Non-pigmented ciliary epithelial cell (primary cell): ENCODE results near the gene DECR2.

Source experiments
- DNase-seq: peaks from one replicate; pipeline ENCODE4 v3.0.0-alpha.2; 2010; ENCODE audit warnings: low read depth

The DECR2 gene

DNA sequence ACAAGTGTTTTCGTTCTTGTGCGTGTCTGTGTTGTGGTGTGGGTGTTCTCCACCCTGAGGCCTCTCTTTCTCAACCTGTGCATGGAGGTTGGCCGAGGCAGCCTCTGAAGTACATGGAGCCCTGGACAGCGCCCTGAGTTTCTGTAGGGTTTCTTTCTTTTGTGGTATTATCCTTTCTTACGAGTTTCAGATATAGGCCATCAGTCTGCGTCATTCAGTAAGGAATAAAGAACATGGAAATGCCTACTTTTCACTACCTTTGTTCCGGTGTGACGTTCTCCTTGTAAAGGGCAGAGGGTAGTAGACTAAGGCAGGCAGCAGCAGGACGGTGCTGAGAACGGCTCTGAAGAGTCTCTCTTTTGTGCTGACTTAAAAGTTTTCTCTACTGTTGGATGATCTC lies 42.3 kb downstream of the DECR2 start:
- no peak for DNase-seq

DNA sequence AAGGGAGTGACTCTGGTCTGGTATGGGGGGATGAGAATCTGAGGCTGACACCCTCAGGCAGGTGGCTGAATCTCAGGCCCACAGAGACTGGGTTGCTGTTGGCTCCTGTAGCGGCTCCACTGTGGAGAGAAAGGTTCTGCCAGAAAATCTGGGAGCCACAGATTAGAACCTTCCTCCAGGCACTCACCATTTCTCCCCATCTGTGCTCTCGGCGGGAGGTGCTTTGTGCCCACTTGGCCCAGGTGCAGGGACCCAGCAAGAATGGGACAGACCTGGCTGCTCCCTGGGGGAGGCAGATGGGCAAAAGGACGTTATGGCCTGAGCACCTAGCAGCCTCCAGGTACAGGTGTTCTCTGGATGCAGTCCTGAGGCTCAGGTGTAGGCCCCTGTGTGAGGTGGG lies 43.9 kb downstream of the DECR2 start:
- no peak for DNase-seq

DNA sequence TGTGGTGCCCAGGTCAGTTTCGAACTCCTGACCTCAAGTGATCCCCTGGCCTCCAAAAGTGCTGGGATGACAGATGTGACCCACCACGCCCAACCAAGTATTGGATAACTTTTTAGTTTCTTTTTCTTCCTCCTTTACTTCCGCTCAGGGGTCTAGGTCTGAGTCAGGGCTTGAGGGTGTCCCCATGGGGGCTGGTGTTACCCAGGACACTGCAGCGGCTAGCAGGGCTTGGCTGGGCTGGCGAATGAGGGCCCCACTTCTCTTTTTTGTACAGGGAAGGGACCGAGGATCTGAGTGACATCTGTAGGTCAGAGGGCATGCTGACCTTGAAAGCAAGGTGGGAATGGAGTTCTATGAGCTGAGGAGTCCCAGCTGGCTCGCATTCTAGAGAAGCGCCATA lies 48.7 kb downstream of the DECR2 start:
- DNase-seq = no peak

DNA sequence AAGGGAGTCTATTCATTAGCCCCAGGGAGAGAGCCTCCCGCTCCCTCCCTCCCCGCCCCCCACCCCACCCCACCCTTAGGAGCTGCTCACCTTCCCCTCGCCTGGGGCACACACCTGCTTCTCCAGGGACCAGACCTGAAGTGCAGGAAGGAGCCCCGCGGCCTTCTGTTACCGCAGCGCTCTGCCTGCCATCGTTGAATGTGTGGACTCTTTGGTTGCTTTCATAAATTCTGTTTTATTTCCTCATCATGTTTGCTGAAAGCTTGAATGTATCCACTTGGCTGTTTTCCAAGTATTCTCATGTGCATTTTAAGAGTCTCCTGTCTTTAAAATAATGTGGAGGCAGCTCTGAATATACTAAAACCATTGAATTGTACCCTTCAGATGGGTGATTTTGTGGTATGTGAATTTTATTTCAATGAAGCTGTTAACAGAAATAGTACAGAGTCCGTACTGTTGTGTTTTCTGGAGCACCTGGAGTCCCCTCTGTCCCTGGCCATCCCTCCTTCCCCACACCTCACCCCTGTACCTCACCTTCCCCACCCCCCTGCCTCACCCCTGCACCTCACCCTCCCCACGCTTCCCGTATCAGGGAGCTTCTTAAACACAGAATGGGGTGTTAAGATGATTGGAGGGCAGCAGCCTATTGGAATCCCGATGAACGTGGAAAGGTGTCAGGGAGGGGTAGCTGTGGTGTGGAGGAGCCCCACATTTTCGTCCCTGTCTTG lies 49.3 kb downstream of the DECR2 start:
- no peak for DNase-seq

DNA sequence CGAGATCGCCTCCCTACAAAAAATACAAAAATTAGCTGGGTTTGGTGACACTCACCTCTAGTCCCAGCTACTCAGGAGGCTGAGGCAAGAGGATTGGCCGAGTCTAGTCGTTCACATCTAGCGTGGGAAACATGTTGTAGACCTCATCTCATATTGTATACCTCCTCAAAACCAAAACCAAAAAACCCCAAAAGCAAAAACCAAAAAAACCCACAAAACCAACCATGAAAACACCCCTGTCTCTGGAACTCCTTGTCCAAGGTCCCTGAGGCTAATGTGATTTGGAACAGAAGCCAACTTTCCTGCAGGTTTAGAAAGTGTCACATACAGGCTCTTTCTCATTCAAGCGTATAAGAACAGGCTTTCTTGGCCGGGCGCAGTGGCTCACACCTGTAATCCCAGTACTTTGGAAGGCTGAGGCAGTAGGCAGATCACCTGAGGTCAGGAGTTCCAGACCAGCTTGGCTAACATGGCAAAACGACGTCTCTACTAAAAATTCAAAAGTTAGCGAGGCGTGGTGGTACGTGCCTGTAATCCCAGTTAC lies 52.8 kb downstream of the DECR2 start:
- DNase-seq = no peak

DNA sequence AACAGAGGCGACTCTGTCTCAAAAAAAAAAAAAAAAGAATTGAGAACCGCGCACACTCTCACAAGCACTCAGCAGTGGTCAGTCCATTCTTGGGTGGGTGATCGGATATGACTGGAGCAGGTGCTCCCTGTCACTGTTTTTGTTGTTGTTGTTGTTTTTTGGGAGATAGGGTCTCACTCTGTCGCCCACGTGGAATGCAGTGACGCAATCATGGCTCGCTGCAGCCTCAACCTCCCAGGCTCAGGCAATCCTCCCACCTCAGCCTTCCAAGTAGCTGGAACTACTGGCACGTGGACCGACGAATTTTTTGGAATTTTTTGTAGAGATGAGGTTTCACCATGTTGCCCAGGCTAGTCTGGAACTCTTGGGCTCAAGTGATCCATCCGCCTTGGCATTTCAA lies 53.8 kb downstream of the DECR2 start:
- no peak for DNase-seq

DNA sequence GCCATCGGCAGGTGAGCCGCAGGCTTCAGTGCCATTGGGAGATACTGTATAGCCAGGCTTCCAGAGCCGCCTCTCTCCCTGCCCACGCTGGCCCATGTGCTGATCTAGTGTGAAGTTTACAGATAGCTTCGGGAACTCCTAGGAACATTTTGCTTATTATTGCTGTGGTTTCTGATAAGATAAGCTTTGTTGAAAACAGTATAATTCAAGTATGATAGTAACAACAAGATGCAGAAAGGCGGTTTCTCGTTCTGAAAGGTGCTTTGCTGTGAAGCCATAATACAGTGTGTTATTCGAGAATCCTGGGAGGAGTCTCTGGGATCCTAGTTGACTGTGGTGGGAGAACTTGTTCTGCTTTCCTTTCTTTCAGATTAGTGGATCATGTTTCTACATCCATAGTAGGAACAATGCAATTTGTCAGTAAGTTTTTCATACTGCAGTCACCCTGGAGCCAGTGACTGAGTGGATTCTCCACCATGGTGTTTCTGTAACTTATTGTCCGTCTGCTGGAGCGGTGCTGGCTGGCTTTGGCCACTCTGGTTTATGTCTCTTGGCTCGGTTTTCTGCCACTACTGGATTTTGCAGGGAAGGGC lies 55.3 kb downstream of the DECR2 start:
- DNase-seq = no peak

DNA sequence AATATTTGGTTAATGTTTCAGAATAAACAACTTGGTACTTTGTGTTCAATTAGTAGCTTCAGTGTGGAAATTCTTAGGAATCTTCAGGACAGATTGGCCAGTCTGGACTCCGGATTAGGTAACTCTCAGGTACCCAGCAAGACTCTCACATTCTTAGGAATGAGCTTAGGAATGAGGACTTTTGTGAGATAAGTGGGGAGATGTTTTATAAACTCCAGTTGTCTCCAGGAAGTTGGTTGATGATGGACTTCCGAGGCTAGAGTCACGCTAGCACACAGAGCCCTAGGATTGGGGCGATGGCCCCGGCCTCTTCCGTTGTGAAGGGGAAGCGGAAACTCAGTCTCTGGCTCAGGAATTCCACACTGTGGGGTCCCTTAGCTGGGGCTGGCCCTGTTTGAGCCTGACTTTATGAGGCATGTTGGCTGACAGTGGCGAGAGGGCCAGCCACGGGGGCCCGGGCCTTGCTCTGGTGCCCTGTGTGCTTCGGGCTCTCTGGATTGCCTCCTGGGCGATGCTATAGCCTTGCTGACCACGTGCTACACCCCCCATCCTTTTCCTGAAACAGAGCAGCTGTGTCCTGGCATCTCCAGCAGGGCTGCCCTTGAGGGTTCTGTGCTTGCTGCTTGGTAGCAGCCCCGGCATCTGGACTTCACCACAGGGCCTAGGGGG lies 56.2 kb downstream of the DECR2 start:
- DNase-seq = no peak

DNA sequence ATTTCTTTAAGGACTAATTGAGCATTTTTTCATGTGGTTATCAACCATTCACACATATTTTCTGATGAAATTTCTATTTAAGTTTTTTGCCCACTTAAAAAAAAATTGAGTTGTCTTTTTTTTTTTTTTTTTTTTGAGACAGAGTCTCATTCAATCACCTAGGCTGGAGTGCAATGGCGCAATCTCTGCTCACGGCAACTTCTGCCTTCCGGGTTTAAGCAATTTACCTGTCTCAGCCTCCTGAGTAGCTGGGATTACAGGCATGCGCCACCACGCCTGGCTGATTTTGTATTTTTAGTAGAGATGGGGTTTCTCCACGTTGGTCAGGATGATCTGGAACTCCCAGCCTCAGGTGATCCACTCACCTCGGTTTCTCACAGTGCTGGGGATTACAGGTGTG lies 58.1 kb downstream of the DECR2 start:
- DNase-seq = no peak

DNA sequence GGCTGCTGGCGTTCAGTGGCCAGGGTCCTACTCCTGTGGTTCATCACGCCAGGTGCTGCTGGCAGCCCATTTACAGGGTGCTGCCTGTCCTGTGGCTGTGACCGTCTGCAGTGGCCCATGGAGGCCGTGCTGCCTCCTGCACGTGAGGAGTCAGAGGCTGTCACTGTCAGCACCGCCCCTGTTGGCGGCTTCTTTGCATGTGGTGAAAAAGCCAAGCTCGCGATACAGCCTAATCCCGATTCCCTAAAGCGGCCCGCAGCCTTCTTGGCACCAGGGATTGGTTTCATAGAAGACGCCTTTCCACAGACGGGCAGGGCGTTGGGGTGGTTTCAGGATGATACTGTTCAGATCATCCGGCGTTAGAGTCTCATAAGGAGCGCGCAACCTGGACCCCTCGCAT lies 59.1 kb downstream of the DECR2 start:
- no peak for DNase-seq
